ENCODE measurements around the gene PPFIA1.

PPFIA1 gene

GRCh38 chr11:70304208-70304603 is 33.7 kb downstream of the PPFIA1 start:
- no peak for TF ChIP-seq CTCF (conservative IDR thresholded peaks at IDR 0.05)
- TF ChIP-seq ZFX (IDR thresholded peaks at IDR 0.05) = no peak
- H3K27ac ChIP-seq = no peak overlapping the region

- no peak overlapping the region for H3K27ac ChIP-seq
- TF ChIP-seq ZFX (IDR thresholded peaks at IDR 0.05) (no peak), CTCF (conservative IDR thresholded peaks at IDR 0.05) (no peak)
Measured at GRCh38 chr11:70305501-70305900, 35.0 kb downstream of the PPFIA1 start.

- no peak for TF ChIP-seq ZFX (IDR thresholded peaks at IDR 0.05)
- no peak for TF ChIP-seq CTCF (conservative IDR thresholded peaks at IDR 0.05)
- no peak overlapping the region for H3K27ac ChIP-seq
Measured at GRCh38 chr11:70306586-70307033, 36.1 kb downstream of the PPFIA1 start.

GRCh38 chr11:70307176-70307575 is 36.7 kb downstream of the PPFIA1 start:
- TF ChIP-seq ZFX (IDR thresholded peaks at IDR 0.05) (no peak), CTCF (conservative IDR thresholded peaks at IDR 0.05) (no peak)
- H3K27ac ChIP-seq = no peak overlapping the region

GRCh38 chr11:70311616-70312015 is 41.1 kb downstream of the PPFIA1 start:
- H3K27ac ChIP-seq = peak overlapping the region; percentile 1; the same call in 1 of the 2 replicates
- TF ChIP-seq CTCF (conservative IDR thresholded peaks at IDR 0.05) (no peak), ZFX (IDR thresholded peaks at IDR 0.05) (no peak)

- TF ChIP-seq ZFX (IDR thresholded peaks at IDR 0.05) (no peak), CTCF (conservative IDR thresholded peaks at IDR 0.05) (no peak)
- H3K27ac ChIP-seq = no peak overlapping the region; the same call in 1 of the 2 replicates
Measured at GRCh38 chr11:70312401-70313357, 42.2 kb downstream of the PPFIA1 start.

GRCh38 chr11:70313945-70314344 is 43.5 kb downstream of the PPFIA1 start:
- no peak overlapping the region for H3K27ac ChIP-seq
- no peak for TF ChIP-seq CTCF (conservative IDR thresholded peaks at IDR 0.05)
- no peak for TF ChIP-seq ZFX (IDR thresholded peaks at IDR 0.05)

All from C4-2B (cell line).